Endothelial cell (in vitro differentiated cells): ENCODE measurements around the gene CCT7. TPM values are rescaled to one million over a fixed set of nuclear protein-coding genes. Genes with fewer than 3 reads are reported as not detected.

ENCODE experiments used
- DNase-seq: peaks from one replicate; pipeline ENCODE4 v3.0.0; 2021; ENCODE audit warnings: low spot score
- H3K27ac Mint-ChIP-seq: one replicate; pipeline ENCODE4 v1.8.0; 2021; ENCODE audit warnings: mixed read lengths, inconsistent platforms; ENCODE audit not compliant: unreplicated experiment
- H3K27me3 Mint-ChIP-seq: one replicate; pipeline ENCODE4 v1.8.0; 2021; ENCODE audit warnings: mild to moderate bottlenecking, moderate library complexity, mixed read lengths, inconsistent platforms; ENCODE audit not compliant: unreplicated experiment
- H3K36me3 Mint-ChIP-seq: one replicate; pipeline ENCODE4 v1.8.0; 2021; ENCODE audit warnings: mild to moderate bottlenecking, low read depth, mixed read lengths, inconsistent platforms; ENCODE audit not compliant: unreplicated experiment
- H3K4me1 Mint-ChIP-seq: one replicate; pipeline ENCODE4 v1.8.0; 2021; ENCODE audit warnings: mild to moderate bottlenecking, mixed read lengths, inconsistent platforms; ENCODE audit not compliant: unreplicated experiment
- H3K4me3 Mint-ChIP-seq: one replicate; pipeline ENCODE4 v1.8.0; 2021; ENCODE audit warnings: mild to moderate bottlenecking, mixed read lengths, inconsistent platforms; ENCODE audit not compliant: unreplicated experiment
- H3K9me3 Mint-ChIP-seq: one replicate; pipeline ENCODE4 v1.8.0; 2021; ENCODE audit warnings: mixed read lengths, inconsistent platforms; ENCODE audit not compliant: unreplicated experiment
- CTCF ChIP-seq: fragments of 200-600 bp; sonication (generic); IDR thresholded peaks from one replicate; pipeline ENCODE4 v1.5.0; 2021; ENCODE audit warnings: antibody characterized with exemption; ENCODE audit not compliant: unreplicated experiment
- total RNA-seq: library from RNA; stranded (reverse); fragmentation: NEBNext Ultra II Directional; extraction: Animal tissue kit (Norgen Biotek cat#: 25700); gene quantifications from one replicate; pipeline ENCODE4 v1.2.1, GENCODE V29; 2021; ENCODE audit not compliant: unreplicated experiment

CCT7 gene
- total RNA-seq, 1 donor from 2014 or later = 183 TPM

DNA sequence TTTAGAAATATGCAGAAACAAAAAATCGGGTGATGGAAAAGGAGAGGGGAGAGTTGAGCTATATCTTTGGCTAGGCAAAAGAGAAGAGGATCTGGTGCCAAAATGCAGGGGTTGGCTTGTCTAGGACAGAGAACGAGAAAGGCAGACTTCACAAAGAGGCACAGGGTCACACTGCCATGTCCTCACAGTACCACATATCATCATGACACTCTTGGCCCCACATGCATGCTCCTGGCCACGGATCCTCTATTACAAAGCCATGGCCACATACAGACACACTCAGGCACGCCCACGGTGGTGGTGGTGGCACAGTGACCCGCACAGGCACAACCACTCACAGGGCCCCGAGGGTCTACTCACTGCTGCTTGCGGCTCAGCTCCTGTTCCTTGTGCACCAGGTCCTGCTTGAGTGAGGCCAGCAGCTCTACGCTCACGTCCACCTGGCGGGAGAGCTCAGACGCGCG, 34.3 kb downstream of the CCT7 start:
- H3K27ac Mint-ChIP-seq = peak overlapping the region; percentile 6
- TF ChIP-seq CTCF = no peak
- no peak for DNase-seq
- peaks cover 16% of the 10 kb centered on the region for H3K4me1 Mint-ChIP-seq
- peak overlapping the region; percentile 33 for H3K4me3 Mint-ChIP-seq
- peaks cover 6% of the 10 kb centered on the region for H3K36me3 Mint-ChIP-seq
- no peaks in the 10 kb centered on the region for H3K9me3 Mint-ChIP-seq
- H3K27me3 Mint-ChIP-seq = peaks cover 27% of the 10 kb centered on the region

- H3K4me1 Mint-ChIP-seq = peaks cover 16% of the 10 kb centered on the region
- no peaks in the 10 kb centered on the region for H3K9me3 Mint-ChIP-seq
- peak; percentile 44 for DNase-seq
- no peak overlapping the region for H3K4me3 Mint-ChIP-seq
- peaks cover 30% of the 10 kb centered on the region for H3K27me3 Mint-ChIP-seq
- TF ChIP-seq CTCF = no peak
- H3K27ac Mint-ChIP-seq = no peak overlapping the region
- peaks cover 6% of the 10 kb centered on the region for H3K36me3 Mint-ChIP-seq
Measured at GRCh38 chr2:73268830-73269685, 35.0 kb downstream of the CCT7 start.

- peaks cover 30% of the 10 kb centered on the region for H3K27me3 Mint-ChIP-seq
- H3K27ac Mint-ChIP-seq = peak overlapping the region; percentile 26
- H3K4me3 Mint-ChIP-seq = peak overlapping the region; percentile 53
- TF ChIP-seq CTCF = no peak
- peaks cover 6% of the 10 kb centered on the region for H3K36me3 Mint-ChIP-seq
- peaks cover 16% of the 10 kb centered on the region for H3K4me1 Mint-ChIP-seq
- no peak for DNase-seq
- no peaks in the 10 kb centered on the region for H3K9me3 Mint-ChIP-seq
Measured at GRCh38 chr2:73269686-73270465, 35.8 kb downstream of the CCT7 start.

DNA sequence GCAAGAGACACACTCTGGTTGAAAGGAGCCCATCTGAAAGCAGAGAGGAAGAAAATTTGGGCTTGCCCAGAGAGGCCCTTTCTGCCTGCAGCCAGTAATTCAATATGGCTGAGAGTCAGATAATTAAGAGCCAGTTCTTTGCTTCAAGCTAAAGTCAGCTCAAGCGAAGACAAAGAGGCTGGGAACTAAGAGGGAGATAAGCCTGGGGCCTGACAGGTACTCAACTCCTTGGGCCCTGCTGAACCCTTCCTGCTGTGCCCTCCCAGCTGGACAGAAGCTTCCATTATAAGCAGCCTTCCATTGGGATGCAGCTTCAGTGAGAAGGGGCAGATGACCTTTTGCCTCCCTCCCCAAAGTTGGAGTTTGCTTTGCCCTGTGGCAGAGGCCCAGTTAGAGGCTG, 38.2 kb downstream of the CCT7 start:
- H3K36me3 Mint-ChIP-seq = peaks cover 6% of the 10 kb centered on the region
- TF ChIP-seq CTCF = no peak
- peaks cover 16% of the 10 kb centered on the region for H3K4me1 Mint-ChIP-seq
- peaks cover 30% of the 10 kb centered on the region for H3K27me3 Mint-ChIP-seq
- no peaks in the 10 kb centered on the region for H3K9me3 Mint-ChIP-seq
- H3K4me3 Mint-ChIP-seq = no peak overlapping the region
- DNase-seq = no peak
- no peak overlapping the region for H3K27ac Mint-ChIP-seq
